H1 (cell line): ENCODE measurements around the gene IRF3. TPM values are rescaled to one million over a fixed set of nuclear protein-coding genes. Genes with fewer than 3 reads are reported as not detected.

Experiments
- ATF2 ChIP-seq: IDR thresholded peaks from 2 replicates; pipeline ENCODE4 v1.6.1; 2012; ENCODE audit warnings: low read length, inconsistent platforms
- CHD2 ChIP-seq: IDR thresholded peaks from 2 replicates; pipeline ENCODE4 v1.6.1; 2012; ENCODE audit warnings: low read length, improper control_type of control experiment
- CTBP2 ChIP-seq: IDR thresholded peaks from 2 replicates; pipeline ENCODE4 v1.7.0; 2011; ENCODE audit warnings: borderline replicate concordance, mild to moderate bottlenecking, moderate library complexity, mixed read lengths, low read length; ENCODE audit not compliant: insufficient read depth, insufficient read length
- E2F6 ChIP-seq: IDR thresholded peaks from 2 replicates; pipeline ENCODE4 v1.6.1; 2012; ENCODE audit warnings: inconsistent platforms
- EZH2 ChIP-seq: fragments of 200-600 bp; sonication (generic); IDR thresholded peaks from 2 replicates; pipeline ENCODE4 v1.7.1; 2012; ENCODE audit warnings: low read depth, mild to moderate bottlenecking, moderate library complexity, low read length, inconsistent platforms; ENCODE audit not compliant: severe bottlenecking
- MAFK ChIP-seq: IDR thresholded peaks from 2 replicates; pipeline ENCODE4 v1.6.1; 2012; ENCODE audit warnings: low read depth, mild to moderate bottlenecking, improper control_type of control experiment, low read length
- TAF1 ChIP-seq: IDR thresholded peaks from 2 replicates; pipeline ENCODE4 v1.6.1; 2011; ENCODE audit warnings: mild to moderate bottlenecking, low read depth, low read length
- polyA plus RNA-seq, 7 experiments: library from polyadenylated mRNA; depleted of rRNA in 3 of 7; stranded (reverse) in 5 of 7; unstranded in 2 of 7; fragments of >200 nt in 5 of 7; fragments of 200-250 nt in 2 of 7; gene quantifications; 1 replicate in 5 of 7; 2 replicates in 1 of 7; 4 replicates in 1 of 7; pipeline versions ENCODE4 v1.2.1 to v1.2.3, GENCODE V29; 2011 to 2013; ENCODE audit warnings: missing spikeins in 2 of 7, mixed read lengths in 2 of 7
- total RNA-seq: library from RNA; stranded (reverse); fragmentation: NEBNext Ultra II Directional; extraction: Animal tissue kit (Norgen Biotek cat#: 25700); gene quantifications from 2 replicates; pipeline ENCODE4 v1.2.1, GENCODE V29; 2021

IRF3 gene
- total and polyA plus RNA-seq, 2 of the 8 experiments (the other 6 are each of a cell fraction or from before 2014, with no cell fraction given), result 103 to 114 TPM

GRCh38 chr19:49699364-49699763 is 33.7 kb upstream of the IRF3 start (continued):
- TF ChIP-seq E2F6, result no peak
- no peak for TF ChIP-seq EZH2
- no peak for TF ChIP-seq CTBP2
- no peak for TF ChIP-seq CHD2
- TF ChIP-seq MAFK, result no peak
- TF ChIP-seq TAF1, result no peak
- TF ChIP-seq ATF2, result no peak
